Measurements from ENCODE around the gene LSM10. TPM values are rescaled to one million over a fixed set of nuclear protein-coding genes. Genes with fewer than 3 reads are reported as not detected.

Gene LSM10
- total and polyA plus RNA-seq, 2 experiments from 2014 or later, result 27.5 to 98.9 TPM

DNA sequence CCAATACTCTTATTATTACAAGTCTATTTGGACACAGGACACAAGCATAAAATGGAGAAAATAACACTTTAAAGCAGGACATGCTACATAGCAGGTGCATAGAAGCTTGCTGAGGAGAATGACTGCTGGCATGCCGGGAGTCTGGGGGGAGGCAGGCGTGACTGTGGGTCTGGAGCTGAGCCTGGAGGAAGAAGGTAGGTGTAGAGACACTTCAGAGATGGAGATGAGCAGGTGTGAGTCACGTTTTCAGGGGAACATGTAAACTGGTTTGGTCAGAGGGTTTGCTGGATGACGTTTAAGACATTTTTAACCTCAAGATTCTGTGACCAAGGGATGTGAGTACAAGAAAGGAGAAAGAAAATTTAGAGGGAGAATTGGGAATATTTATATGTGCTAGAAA, 28.1 kb upstream of the LSM10 start:
- Histone ChIP-seq H3K4me2 (no peak overlapping the region), H4K20me1 (replicated peaks; ENCODE audit: insufficient read depth) (no peaks in the 10 kb centered on the region), H3K9me2 (ENCODE audit: insufficient read depth) (no peaks in the 10 kb centered on the region), H3K27me3 (ENCODE audit: insufficient read depth) (no peaks in the 10 kb centered on the region), H3F3A (replicated peaks; ENCODE audit: low read depth) (no peaks in the 10 kb centered on the region), H3K4me1 (ENCODE audit: insufficient read depth) (no peaks in the 10 kb centered on the region), H3K4me3 (no peak overlapping the region), H3K27ac (ENCODE audit: low read depth) (no peak overlapping the region), H2AFZ (no peak overlapping the region), H3K79me2 (replicated peaks; ENCODE audit: insufficient read depth) (no peaks in the 10 kb centered on the region), H3K36me3 (ENCODE audit: insufficient read depth) (no peaks in the 10 kb centered on the region)
- TF ChIP-seq ZNF114 (CRISPR knock-in tag; IDR thresholded peaks at IDR 0.05), result no peak
- TF ChIP-seq, protein P1, sequence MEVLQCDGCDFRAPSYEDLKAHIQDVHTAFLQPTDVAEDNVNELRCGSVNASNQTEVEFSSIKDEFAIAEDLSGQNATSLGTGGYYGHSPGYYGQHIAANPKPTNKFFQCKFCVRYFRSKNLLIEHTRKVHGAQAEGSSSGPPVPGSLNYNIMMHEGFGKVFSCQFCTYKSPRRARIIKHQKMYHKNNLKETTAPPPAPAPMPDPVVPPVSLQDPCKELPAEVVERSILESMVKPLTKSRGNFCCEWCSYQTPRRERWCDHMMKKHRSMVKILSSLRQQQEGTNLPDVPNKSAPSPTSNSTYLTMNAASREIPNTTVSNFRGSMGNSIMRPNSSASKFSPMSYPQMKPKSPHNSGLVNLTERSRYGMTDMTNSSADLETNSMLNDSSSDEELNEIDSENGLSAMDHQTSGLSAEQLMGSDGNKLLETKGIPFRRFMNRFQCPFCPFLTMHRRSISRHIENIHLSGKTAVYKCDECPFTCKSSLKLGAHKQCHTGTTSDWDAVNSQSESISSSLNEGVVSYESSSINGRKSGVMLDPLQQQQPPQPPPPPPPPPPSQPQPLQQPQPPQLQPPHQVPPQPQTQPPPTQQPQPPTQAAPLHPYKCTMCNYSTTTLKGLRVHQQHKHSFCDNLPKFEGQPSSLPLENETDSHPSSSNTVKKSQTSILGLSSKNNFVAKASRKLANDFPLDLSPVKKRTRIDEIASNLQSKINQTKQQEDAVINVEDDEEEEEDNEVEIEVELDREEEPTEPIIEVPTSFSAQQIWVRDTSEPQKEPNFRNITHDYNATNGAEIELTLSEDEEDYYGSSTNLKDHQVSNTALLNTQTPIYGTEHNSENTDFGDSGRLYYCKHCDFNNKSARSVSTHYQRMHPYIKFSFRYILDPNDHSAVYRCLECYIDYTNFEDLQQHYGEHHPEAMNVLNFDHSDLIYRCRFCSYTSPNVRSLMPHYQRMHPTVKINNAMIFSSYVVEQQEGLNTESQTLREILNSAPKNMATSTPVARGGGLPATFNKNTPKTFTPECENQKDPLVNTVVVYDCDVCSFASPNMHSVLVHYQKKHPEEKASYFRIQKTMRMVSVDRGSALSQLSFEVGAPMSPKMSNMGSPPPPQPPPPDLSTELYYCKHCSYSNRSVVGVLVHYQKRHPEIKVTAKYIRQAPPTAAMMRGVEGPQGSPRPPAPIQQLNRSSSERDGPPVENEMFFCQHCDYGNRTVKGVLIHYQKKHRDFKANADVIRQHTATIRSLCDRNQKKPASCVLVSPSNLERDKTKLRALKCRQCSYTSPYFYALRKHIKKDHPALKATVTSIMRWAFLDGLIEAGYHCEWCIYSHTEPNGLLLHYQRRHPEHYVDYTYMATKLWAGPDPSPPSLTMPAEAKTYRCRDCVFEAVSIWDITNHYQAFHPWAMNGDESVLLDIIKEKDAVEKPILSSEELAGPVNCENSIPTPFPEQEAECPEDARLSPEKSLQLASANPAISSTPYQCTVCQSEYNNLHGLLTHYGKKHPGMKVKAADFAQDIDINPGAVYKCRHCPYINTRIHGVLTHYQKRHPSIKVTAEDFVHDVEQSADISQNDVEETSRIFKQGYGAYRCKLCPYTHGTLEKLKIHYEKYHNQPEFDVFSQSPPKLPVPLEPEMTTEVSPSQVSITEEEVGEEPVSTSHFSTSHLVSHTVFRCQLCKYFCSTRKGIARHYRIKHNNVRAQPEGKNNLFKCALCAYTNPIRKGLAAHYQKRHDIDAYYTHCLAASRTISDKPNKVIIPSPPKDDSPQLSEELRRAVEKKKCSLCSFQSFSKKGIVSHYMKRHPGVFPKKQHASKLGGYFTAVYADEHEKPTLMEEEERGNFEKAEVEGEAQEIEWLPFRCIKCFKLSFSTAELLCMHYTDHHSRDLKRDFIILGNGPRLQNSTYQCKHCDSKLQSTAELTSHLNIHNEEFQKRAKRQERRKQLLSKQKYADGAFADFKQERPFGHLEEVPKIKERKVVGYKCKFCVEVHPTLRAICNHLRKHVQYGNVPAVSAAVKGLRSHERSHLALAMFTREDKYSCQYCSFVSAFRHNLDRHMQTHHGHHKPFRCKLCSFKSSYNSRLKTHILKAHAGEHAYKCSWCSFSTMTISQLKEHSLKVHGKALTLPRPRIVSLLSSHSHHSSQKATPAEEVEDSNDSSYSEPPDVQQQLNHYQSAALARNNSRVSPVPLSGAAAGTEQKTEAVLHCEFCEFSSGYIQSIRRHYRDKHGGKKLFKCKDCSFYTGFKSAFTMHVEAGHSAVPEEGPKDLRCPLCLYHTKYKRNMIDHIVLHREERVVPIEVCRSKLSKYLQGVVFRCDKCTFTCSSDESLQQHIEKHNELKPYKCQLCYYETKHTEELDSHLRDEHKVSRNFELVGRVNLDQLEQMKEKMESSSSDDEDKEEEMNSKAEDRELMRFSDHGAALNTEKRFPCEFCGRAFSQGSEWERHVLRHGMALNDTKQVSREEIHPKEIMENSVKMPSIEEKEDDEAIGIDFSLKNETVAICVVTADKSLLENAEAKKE (CRISPR knock-in tag; IDR thresholded peaks at IDR 0.05), result no peak
- no peak for TF ChIP-seq CREB1 (CRISPR knock-in tag; IDR thresholded peaks at IDR 0.05; ENCODE audit: low read depth)
- TF ChIP-seq JUNB (IDR thresholded peaks at IDR 0.05; ENCODE audit: unreplicated experiment), result no peak
- TF ChIP-seq EZH2 (IDR thresholded peaks at IDR 0.05; ENCODE audit: low read depth, unreplicated experiment), result no peak
- TF ChIP-seq POLR2AphosphoS5 (IDR thresholded peaks at IDR 0.05; ENCODE audit: low read depth), result no peak
- TF ChIP-seq, protein P2, sequence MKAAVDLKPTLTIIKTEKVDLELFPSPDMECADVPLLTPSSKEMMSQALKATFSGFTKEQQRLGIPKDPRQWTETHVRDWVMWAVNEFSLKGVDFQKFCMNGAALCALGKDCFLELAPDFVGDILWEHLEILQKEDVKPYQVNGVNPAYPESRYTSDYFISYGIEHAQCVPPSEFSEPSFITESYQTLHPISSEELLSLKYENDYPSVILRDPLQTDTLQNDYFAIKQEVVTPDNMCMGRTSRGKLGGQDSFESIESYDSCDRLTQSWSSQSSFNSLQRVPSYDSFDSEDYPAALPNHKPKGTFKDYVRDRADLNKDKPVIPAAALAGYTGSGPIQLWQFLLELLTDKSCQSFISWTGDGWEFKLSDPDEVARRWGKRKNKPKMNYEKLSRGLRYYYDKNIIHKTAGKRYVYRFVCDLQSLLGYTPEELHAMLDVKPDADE (IDR thresholded peaks at IDR 0.05), result no peak
- TF ChIP-seq, protein P3, sequence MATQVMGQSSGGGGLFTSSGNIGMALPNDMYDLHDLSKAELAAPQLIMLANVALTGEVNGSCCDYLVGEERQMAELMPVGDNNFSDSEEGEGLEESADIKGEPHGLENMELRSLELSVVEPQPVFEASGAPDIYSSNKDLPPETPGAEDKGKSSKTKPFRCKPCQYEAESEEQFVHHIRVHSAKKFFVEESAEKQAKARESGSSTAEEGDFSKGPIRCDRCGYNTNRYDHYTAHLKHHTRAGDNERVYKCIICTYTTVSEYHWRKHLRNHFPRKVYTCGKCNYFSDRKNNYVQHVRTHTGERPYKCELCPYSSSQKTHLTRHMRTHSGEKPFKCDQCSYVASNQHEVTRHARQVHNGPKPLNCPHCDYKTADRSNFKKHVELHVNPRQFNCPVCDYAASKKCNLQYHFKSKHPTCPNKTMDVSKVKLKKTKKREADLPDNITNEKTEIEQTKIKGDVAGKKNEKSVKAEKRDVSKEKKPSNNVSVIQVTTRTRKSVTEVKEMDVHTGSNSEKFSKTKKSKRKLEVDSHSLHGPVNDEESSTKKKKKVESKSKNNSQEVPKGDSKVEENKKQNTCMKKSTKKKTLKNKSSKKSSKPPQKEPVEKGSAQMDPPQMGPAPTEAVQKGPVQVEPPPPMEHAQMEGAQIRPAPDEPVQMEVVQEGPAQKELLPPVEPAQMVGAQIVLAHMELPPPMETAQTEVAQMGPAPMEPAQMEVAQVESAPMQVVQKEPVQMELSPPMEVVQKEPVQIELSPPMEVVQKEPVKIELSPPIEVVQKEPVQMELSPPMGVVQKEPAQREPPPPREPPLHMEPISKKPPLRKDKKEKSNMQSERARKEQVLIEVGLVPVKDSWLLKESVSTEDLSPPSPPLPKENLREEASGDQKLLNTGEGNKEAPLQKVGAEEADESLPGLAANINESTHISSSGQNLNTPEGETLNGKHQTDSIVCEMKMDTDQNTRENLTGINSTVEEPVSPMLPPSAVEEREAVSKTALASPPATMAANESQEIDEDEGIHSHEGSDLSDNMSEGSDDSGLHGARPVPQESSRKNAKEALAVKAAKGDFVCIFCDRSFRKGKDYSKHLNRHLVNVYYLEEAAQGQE (IDR thresholded peaks at IDR 0.05; ENCODE audit: unreplicated experiment), result no peak
- TF ChIP-seq STAT1 (IDR thresholded peaks at IDR 0.05; ENCODE audit: unreplicated experiment), result no peak
- no peak for TF ChIP-seq EZH2phosphoT487 (IDR thresholded peaks at IDR 0.05; ENCODE audit: unreplicated experiment)
- TF ChIP-seq ZNF331 (CRISPR knock-in tag; IDR thresholded peaks at IDR 0.05; ENCODE audit: low read depth), result no peak
- TF ChIP-seq NANOG (IDR thresholded peaks at IDR 0.05; ENCODE audit: borderline replicate concordance), result no peak
- Mint-ChIP-seq H3K36me3 (ENCODE audit: low read depth) (no peaks in the 10 kb centered on the region), H3K27me3 (ENCODE audit: insufficient read depth, low read depth, poor library complexity) (peaks cover 5% of the 10 kb centered on the region), H3K4me3 (no peak overlapping the region), H3K27ac (no peak overlapping the region), H3K9me3 (no peaks in the 10 kb centered on the region), H3K4me1 (peaks cover 6% of the 10 kb centered on the region)
- DNase-seq (ENCODE audit: low spot score) (no peak), ATAC-seq (no peak)

All from GM23338 (cell line).